Activated CD4-positive, alpha-beta memory T cell treated with anti-CD3 and anti-CD28 coated beads for 36 hours (primary cell): ENCODE measurements around the gene MMEL1. TPM values are rescaled to one million over a fixed set of nuclear protein-coding genes. Genes with fewer than 3 reads are reported as not detected.

Experiments used
- CTCF ChIA-PET: fragments of 350-600 bp; sonication (Branson Sonifier 250); formaldehyde crosslinking; loops from one replicate; lab custom pipeline; 2021; ENCODE audit warnings: antibody characterized with exemption, inconsistent platforms; lab: Charles Lee
- POLR2A ChIA-PET: fragments of 350-600 bp; sonication (Branson Sonifier 250); formaldehyde crosslinking; loops from one replicate; lab custom pipeline; 2021; ENCODE audit warnings: antibody characterized with exemption; lab: Charles Lee
- DNase-seq: peaks from one replicate; pipeline ENCODE4 v3.0.0-alpha.2; 2020
- H3K27ac Mint-ChIP-seq: one replicate; pipeline ENCODE4 v1.8.0; 2021; ENCODE audit warnings: mixed read lengths
- H3K27me3 Mint-ChIP-seq: one replicate; pipeline ENCODE4 v1.8.0; 2021; ENCODE audit warnings: mixed read lengths
- H3K36me3 Mint-ChIP-seq: one replicate; pipeline ENCODE4 v1.8.0; 2021; ENCODE audit warnings: mixed read lengths
- H3K4me1 Mint-ChIP-seq: one replicate; pipeline ENCODE4 v1.8.0; 2021; ENCODE audit warnings: low read depth, mixed read lengths
- H3K4me3 Mint-ChIP-seq: one replicate; pipeline ENCODE4 v1.8.0; 2021; ENCODE audit warnings: mild to moderate bottlenecking, mixed read lengths
- H3K9me3 Mint-ChIP-seq: one replicate; pipeline ENCODE4 v1.8.0; 2021; ENCODE audit warnings: mixed read lengths
- intact Hi-C: fragments of 100-400 bp; cut with micrococcal nuclease; formaldehyde crosslinking; loops from one replicate; pipeline ENCODE4 v1.15.1; 2023
- total RNA-seq, 2 experiments: library from RNA; stranded (reverse); gene quantifications; one replicate each; pipeline ENCODE4 v1.2.3, GENCODE V29; 2021

Gene MMEL1
- total RNA-seq, 2 experiments from 2014 or later = 1.00 to 1.2 TPM

DNA sequence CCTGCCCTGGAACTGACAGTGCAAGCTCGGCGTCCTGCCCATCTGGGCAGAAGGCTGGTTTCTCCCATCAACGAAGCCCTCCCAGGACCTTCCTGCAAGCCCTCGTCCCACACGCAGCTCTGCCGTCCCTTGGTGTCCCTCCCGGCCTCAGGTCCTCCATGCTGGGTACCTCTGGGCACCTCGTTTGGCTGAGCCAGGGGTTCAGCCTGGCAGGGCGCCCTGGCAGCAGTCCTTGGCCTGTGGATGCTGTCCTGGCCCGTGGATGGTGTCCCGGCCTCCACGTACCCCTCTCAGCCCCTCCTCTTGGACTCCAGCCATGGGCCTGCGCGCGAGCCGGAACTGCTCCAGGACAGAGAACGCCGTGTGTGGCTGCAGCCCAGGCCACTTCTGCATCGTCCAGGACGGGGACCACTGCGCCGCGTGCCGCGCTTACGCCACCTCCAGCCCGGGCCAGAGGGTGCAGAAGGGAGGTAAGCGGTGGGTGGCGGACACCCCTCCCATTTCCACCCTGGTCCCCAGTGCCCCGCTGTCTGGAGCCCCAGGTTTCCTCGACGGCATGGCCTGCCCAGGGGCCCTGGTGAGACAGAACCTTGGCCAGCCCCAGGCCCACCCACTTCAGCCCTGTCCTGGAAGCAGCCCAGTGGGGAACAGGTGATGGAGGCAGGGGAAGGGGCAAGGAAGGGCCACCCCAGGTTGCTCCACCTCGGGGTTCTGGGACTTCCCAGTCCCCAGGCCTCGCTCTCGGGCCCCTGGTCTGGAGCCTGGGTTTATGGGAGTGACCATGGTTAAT is 73.1 kb downstream of the MMEL1 start:
- Mint-ChIP-seq H3K27ac (peak overlapping the region; percentile 28), H3K9me3 (no peaks in the 10 kb centered on the region), H3K36me3 (peaks cover 27% of the 10 kb centered on the region), H3K4me3 (no peak overlapping the region), H3K27me3 (no peaks in the 10 kb centered on the region), H3K4me1 (peaks cover 26% of the 10 kb centered on the region)
- ChIA-PET CTCF (interaction anchor here (2.2 kb wide), 1 partner anchor 11 kb away, joined by 9 read pairs; no protein-coding TSS in a partner anchor), POLR2A (interaction anchor here (1.6 kb wide), 1 partner anchor 12 kb away, joined by 4 read pairs; no protein-coding TSS in a partner anchor)
- intact Hi-C loops = no loop called here
- DNase-seq = no peak

GRCh38 chr1:2558861-2559260 is 74.0 kb downstream of the MMEL1 start:
- Mint-ChIP-seq H3K36me3 (peaks cover 27% of the 10 kb centered on the region), H3K4me1 (peaks cover 31% of the 10 kb centered on the region), H3K4me3 (peak overlapping the region; percentile 99), H3K27me3 (no peaks in the 10 kb centered on the region), H3K9me3 (no peaks in the 10 kb centered on the region), H3K27ac (peak overlapping the region; percentile 42)
- intact Hi-C loops = no loop called here
- CTCF ChIA-PET = interaction anchor here (1.4 kb wide), 1 partner anchor 26 kb away, joined by 3 read pairs; no protein-coding TSS in a partner anchor
- DNase-seq = no peak
- POLR2A ChIA-PET = interaction anchor here (0.9 to 1.6 kb wide), 2 partner anchors 11 to 13 kb away, joined by 3 to 4 read pairs; no protein-coding TSS in a partner anchor

DNA sequence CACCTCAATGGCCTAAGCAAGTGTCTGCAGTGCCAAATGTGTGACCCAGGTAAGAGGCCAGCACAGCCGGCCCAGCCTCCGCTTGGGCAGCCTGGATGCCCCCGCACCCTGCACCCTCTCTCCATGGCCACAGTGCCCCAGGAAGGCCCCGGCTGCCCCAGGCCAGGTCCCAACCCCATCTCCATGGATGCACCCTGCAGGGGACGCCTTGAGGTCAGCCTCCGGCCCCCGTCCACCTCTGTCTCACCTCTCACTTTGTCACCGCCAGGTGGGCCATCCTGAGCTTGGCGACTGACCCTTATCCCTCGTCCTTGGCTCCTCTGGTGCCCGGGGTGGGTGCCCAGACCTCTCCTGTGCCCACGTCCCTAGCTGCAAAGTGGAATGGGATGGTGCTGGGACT is 74.4 kb downstream of the MMEL1 start:
- peaks cover 24% of the 10 kb centered on the region for H3K36me3 Mint-ChIP-seq
- no peaks in the 10 kb centered on the region for H3K27me3 Mint-ChIP-seq
- DNase-seq = no peak
- H3K4me3 Mint-ChIP-seq = peak overlapping the region; percentile 99
- POLR2A ChIA-PET = interaction anchor here (0.9 to 1.6 kb wide), 3 partner anchors 11 to 18 kb away, joined by 3 to 4 read pairs (median 3); no protein-coding TSS in a partner anchor
- CTCF ChIA-PET = interaction anchor here (1.4 kb wide), 1 partner anchor 27 kb away, joined by 3 read pairs; no protein-coding TSS in a partner anchor
- intact Hi-C loops = no loop called here
- H3K9me3 Mint-ChIP-seq = no peaks in the 10 kb centered on the region
- H3K4me1 Mint-ChIP-seq = peaks cover 34% of the 10 kb centered on the region
- peak overlapping the region; percentile 42 for H3K27ac Mint-ChIP-seq

DNA sequence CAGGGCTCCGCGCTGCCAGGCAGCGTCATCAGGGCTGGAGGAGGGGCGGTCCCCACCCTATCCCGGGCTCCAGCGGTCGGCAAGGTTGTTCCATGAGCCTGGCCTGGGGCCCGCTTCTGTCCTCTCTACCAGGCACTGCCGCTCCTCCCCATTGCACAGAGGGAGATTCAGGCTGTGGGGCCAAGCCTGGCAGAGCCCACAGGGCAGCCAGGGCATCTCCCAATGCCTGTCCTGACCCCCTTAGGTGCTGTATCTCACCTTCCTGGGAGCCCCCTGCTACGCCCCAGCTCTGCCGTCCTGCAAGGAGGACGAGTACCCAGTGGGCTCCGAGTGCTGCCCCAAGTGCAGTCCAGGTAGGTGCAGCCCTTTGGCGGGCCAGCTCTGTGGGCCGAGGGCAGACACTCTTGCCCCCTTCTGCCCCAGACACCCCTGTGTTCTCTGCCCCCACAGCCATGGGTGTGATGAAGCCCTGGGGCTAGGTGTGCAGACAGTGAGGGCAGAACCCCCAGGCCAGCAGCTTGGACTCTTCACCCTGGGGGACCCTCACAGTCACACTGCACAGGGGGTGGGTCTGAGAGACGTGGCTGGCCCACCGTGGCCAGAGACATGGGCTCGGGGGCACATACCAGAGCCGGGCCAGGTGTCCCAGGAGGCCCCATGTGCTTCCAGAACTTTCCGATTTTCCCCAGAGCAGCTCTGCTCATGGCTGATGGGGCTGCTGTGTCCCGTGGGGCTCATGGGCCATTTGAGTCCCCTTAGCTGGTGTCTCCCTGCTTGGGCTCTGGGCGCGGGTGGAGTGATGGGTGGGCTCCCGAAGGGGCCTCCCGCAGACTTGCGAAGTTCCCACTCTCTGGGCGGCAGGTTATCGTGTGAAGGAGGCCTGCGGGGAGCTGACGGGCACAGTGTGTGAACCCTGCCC is 75.1 kb downstream of the MMEL1 start:
- Mint-ChIP-seq H3K4me1 (peaks cover 34% of the 10 kb centered on the region), H3K27ac (peak overlapping the region; percentile 99), H3K27me3 (no peaks in the 10 kb centered on the region), H3K9me3 (no peaks in the 10 kb centered on the region), H3K4me3 (peak overlapping the region; percentile 99), H3K36me3 (peaks cover 22% of the 10 kb centered on the region)
- intact Hi-C loops = no loop called here
- ChIA-PET CTCF (interaction anchor here (1.4 to 2.1 kb wide), 4 partner anchors 10 to 142 kb away, joined by 3 to 17 read pairs (median 8); no protein-coding TSS in a partner anchor), POLR2A (interaction anchor here (0.9 to 3.8 kb wide), 10 partner anchors 7 to 31 kb away, joined by 3 to 67 read pairs (median 10); partner anchors contain the start of genes PANK4 and PRXL2B)
- DNase-seq = no peak

GRCh38 chr1:2556678-2557481 is 75.9 kb downstream of the MMEL1 start:
- POLR2A ChIA-PET = interaction anchor here (0.9 to 3.8 kb wide), 14 partner anchors 8 to 141 kb away, joined by 3 to 67 read pairs (median 4); partner anchors contain the start of genes PANK4 and PRXL2B
- peaks cover 22% of the 10 kb centered on the region for H3K36me3 Mint-ChIP-seq

GRCh38 chr1:2556277-2556677 is 76.5 kb downstream of the MMEL1 start, which contains the start of gene TNFRSF14:
Gene TNFRSF14, plus strand, starts transcription at chr1:2556371. Its CDS starts 294 bp downstream, at chr1:2556665.
- peaks cover 31% of the 10 kb centered on the region for H3K4me1 Mint-ChIP-seq
- peak within 1 kb of the TSS; percentile 99 for H3K4me3 Mint-ChIP-seq
- H3K36me3 Mint-ChIP-seq = peaks cover 22% of the 10 kb centered on the region
- H3K9me3 Mint-ChIP-seq = no peaks in the 10 kb centered on the region
- CTCF ChIA-PET = interaction anchor here (1.0 to 2.7 kb wide), 11 partner anchors 9 to 361 kb away, joined by 3 to 18 read pairs (median 5); partner anchors contain the start of genes FAAP20, PANK4 and PEX10
- DNase-seq = peak; percentile 81
- H3K27me3 Mint-ChIP-seq = no peaks in the 10 kb centered on the region
- H3K27ac Mint-ChIP-seq = peak within 1 kb of the TSS; percentile 99
- POLR2A ChIA-PET = interaction anchor here (0.7 to 3.8 kb wide), 15 partner anchors 9 to 140 kb away, joined by 3 to 67 read pairs (median 4); partner anchors contain the start of genes PANK4 and PRXL2B
- intact Hi-C loops = loop anchor here (1.0 kb wide), 3 partner anchors 8 to 30 kb away; partner anchors contain the start of gene PRXL2B

More at GRCh38 chr1:2556678-2557481, 75.9 kb downstream of the MMEL1 start:
- DNase-seq = peak; percentile 59
- H3K9me3 Mint-ChIP-seq = no peaks in the 10 kb centered on the region
- H3K27ac Mint-ChIP-seq = peak overlapping the region; percentile 99
- no peaks in the 10 kb centered on the region for H3K27me3 Mint-ChIP-seq
- CTCF ChIA-PET = interaction anchor here (1.0 to 2.7 kb wide), 10 partner anchors 9 to 362 kb away, joined by 3 to 18 read pairs (median 5); partner anchors contain the start of genes FAAP20, PANK4 and PEX10
- H3K4me1 Mint-ChIP-seq = peaks cover 34% of the 10 kb centered on the region
- intact Hi-C loops = loop anchor here (1.0 kb wide), 3 partner anchors 9 to 29 kb away; partner anchors contain the start of gene PRXL2B
- H3K4me3 Mint-ChIP-seq = peak overlapping the region; percentile 99

GRCh38 chr1:2555634-2556276 is 77.1 kb downstream of the MMEL1 start:
- Mint-ChIP-seq H3K36me3 (peaks cover 25% of the 10 kb centered on the region), H3K27ac (peak overlapping the region; percentile 99), H3K4me1 (peaks cover 33% of the 10 kb centered on the region), H3K9me3 (no peaks in the 10 kb centered on the region), H3K27me3 (no peaks in the 10 kb centered on the region), H3K4me3 (peak overlapping the region; percentile 99)
- DNase-seq = peak; percentile 91
- intact Hi-C loops = loop anchor here (1.0 kb wide), 3 partner anchors 7 to 31 kb away; partner anchors contain the start of gene PRXL2B
- ChIA-PET POLR2A (interaction anchor here (0.6 to 3.8 kb wide), 16 partner anchors 9 to 140 kb away, joined by 3 to 67 read pairs (median 4); partner anchors contain the start of genes PANK4 and PRXL2B), CTCF (interaction anchor here (1.0 to 2.7 kb wide), 12 partner anchors 8 to 361 kb away, joined by 3 to 18 read pairs (median 5); partner anchors contain the start of genes FAAP20, PANK4, PEX10 and PRXL2B)

GRCh38 chr1:2554621-2555387 is 78.0 kb downstream of the MMEL1 start:
- H3K27ac Mint-ChIP-seq = peak overlapping the region; percentile 99
- H3K9me3 Mint-ChIP-seq = no peaks in the 10 kb centered on the region
- peaks cover 25% of the 10 kb centered on the region for H3K36me3 Mint-ChIP-seq
- POLR2A ChIA-PET = interaction anchor here (2.8 to 3.8 kb wide), 3 partner anchors 23 to 30 kb away, joined by 15 to 67 read pairs (median 28); partner anchors contain the start of genes PANK4 and PRXL2B
- CTCF ChIA-PET = interaction anchor here (0.7 to 2.7 kb wide), 4 partner anchors 14 to 232 kb away, joined by 3 to 18 read pairs (median 4); partner anchors contain the start of gene PRXL2B
- DNase-seq = peak; percentile 67
- H3K4me1 Mint-ChIP-seq = peaks cover 34% of the 10 kb centered on the region
- H3K27me3 Mint-ChIP-seq = no peaks in the 10 kb centered on the region
- intact Hi-C loops = no loop called here
- peak overlapping the region; percentile 99 for H3K4me3 Mint-ChIP-seq
